H1 (cell line): Measurements from ENCODE around the gene LYRM4.

Experiments used
- CEBPB ChIP-seq: IDR thresholded peaks from 2 replicates; pipeline ENCODE4 v1.6.1; 2012; ENCODE audit warnings: low read depth, low read length
- CREB1 ChIP-seq: IDR thresholded peaks from 2 replicates; pipeline ENCODE4 v1.6.1; 2012; ENCODE audit warnings: inconsistent platforms
- CTCF ChIP-seq, 3 experiments: IDR thresholded peaks; 1 replicate in 2 of 3; 2 replicates in 1 of 3; pipeline versions ENCODE4 v1.5.1 to v1.6.1; 2011; ENCODE audit warnings: low read length in 3 of 3, mild to moderate bottlenecking in 3 of 3, inconsistent platforms in 2 of 3, low read depth in 1 of 3, moderate library complexity in 1 of 3; ENCODE audit not compliant: insufficient read depth in 1 of 3; ENCODE audit errors: control extremely low read depth in 1 of 3
- POLR2A ChIP-seq, 2 experiments: IDR thresholded peaks; 1 replicate in 1 of 2; 2 replicates in 1 of 2; pipeline ENCODE4 v1.6.1; 2011; ENCODE audit warnings: low read depth in 2 of 2, low read length in 2 of 2, mild to moderate bottlenecking in 2 of 2; ENCODE audit errors: control extremely low read depth in 1 of 2
- POLR2AphosphoS5 ChIP-seq: IDR thresholded peaks from 2 replicates; pipeline ENCODE4 v1.6.1; 2011; ENCODE audit warnings: low read depth, low read length
- RNF2 ChIP-seq: fragments of 200-900, 300-1000 bp; sonication (generic); IDR thresholded peaks from 2 replicates; pipeline ENCODE4 v1.7.1; 2016; ENCODE audit warnings: borderline replicate concordance, low read depth, mild to moderate bottlenecking, antibody characterized with exemption, low read length; ENCODE audit not compliant: poor library complexity, severe bottlenecking; ENCODE audit errors: missing control alignments
- SIN3A ChIP-seq, 2 experiments: IDR thresholded peaks in 1 of 2; conservative IDR thresholded peaks in 1 of 2; 2 replicates each; pipeline ENCODE4 v1.6.1; 2011 to 2012; ENCODE audit warnings: low read length in 2 of 2, improper control_type of control experiment in 1 of 2, low read depth in 1 of 2, mild to moderate bottlenecking in 1 of 2

GRCh38 chr6:5179917-5180316 is 80.8 kb downstream of the LYRM4 start:
- TF ChIP-seq CREB1 (no peak), SIN3A (conservative IDR thresholded peaks at IDR 0.05 in 1 of 2, IDR thresholded peaks at IDR 0.05 in 1 of 2; ENCODE audit: low read depth in 1 of 2, low read length in 2 of 2) (no peak), POLR2AphosphoS5 (no peak), POLR2A (IDR thresholded peaks at IDR 0.05; ENCODE audit: control extremely low read depth in 1 of 2, low read depth in 2 of 2, low read length in 2 of 2) (no peak), RNF2 (no peak), CTCF (IDR thresholded peaks at IDR 0.05; ENCODE audit: control extremely low read depth in 1 of 3, insufficient read depth in 1 of 3, low read depth in 1 of 3, low read length in 3 of 3) (no peak), CEBPB (no peak)
